GM18861 (cell line): ENCODE data around the gene NECTIN3.

Source experiments
- ATAC-seq: cut with Tn5 transposase; IDR thresholded peaks from one replicate; pipeline ENCODE4 v1.9.1; 2021; ENCODE audit not compliant: unreplicated experiment

NECTIN3 gene

DNA sequence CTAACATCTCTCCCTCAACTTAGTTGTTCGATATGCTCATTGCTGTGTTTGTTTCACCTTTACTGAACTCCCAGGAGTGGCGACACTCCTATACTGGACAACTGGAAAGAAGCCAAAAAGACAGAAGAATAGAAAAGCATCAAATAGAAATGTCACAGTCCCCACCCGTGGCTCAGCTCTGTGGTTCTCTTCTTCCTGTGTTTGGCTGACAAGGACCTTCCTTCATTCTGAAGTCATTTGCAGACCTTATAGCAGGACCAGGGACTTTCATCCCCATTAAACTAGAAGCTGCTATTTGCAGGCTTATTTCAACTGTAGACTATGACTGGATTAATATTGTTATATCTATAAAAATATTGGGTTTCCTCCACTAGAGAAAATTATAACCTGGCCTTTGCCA, 125.9 kb downstream of the NECTIN3 start:
- ATAC-seq, result no peak

GRCh38 chr3:111200027-111200426, 128.4 kb downstream of the NECTIN3 start:
- ATAC-seq, result no peak

GRCh38 chr3:111210003-111210711, 138.5 kb downstream of the NECTIN3 start:
- ATAC-seq, result peak; percentile 68

DNA sequence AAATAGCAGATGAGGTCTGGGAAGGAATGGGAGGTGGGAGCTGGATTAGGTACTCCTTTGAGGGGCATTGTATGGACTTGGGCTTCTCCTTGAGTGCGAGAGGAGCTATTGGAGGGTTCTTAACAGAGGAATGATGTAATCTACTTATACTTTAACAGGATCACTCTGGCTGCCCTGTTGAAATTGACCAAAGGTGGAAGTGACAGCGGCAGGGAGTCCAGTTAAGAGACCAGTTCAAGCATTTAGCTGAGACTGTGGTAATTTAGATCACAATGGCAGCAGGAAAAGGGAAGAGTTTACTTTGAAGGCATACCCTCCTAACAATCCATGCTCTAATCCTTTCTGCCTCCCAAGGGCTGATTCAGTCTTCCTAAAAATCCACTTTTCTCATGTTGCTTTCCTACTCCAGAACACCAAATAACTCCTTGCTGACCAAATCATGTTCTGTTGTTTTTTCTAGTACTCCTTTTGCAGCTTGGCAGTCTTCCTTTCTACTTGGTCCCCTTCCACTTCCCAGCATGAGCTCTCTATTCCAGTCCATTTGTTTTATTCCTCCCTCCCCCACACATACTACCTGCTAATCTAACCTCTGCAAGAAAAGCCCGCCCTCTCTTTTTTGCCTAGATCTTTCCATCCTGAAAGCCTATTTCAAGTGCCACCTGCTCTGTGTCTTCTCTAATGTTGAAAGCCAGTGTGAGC, 139.4 kb downstream of the NECTIN3 start:
- ATAC-seq, result no peak

GRCh38 chr3:111212511-111212910, 140.9 kb downstream of the NECTIN3 start:
- ATAC-seq, result no peak

DNA sequence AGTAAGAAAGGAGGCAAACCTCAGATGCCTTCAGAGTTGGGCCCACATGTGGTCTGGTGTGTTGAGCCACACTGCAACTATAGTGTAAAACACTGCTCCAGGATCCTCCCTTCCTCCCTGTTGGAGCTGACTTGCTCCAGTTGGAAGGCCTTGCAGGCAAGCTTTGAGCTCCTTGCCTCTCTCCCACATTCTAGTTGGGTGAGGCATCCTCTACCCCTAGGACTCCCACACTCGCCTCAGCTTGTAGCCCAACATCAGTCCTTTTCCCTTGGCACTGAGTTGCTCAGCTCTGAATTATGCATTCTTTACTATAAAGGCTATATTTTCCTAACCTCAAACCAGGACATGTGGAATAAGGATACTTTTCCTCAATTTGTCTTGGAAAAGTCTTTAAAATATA, 143.9 kb downstream of the NECTIN3 start:
- no peak for ATAC-seq

DNA sequence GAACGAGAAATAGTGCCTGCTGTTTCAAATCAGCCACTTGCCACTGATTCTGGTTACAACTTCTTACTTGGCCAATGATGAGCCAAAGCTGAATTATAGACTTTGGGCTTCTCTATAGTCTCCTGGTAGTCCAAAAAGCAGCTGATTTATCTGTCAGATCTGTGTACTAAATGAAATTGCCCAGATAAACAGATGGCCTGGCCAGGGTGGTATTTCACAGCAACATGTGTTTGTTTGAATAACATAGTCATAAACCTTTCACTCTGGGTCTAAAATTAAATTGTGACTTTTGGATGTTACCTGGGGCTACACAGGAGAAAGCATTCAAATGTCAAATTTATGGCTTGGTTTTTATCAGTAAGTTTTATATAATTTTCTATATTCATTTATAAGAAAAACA, 147.0 kb downstream of the NECTIN3 start:
- ATAC-seq, result no peak

GRCh38 chr3:111227216-111227615, 155.6 kb downstream of the NECTIN3 start:
- no peak for ATAC-seq

DNA sequence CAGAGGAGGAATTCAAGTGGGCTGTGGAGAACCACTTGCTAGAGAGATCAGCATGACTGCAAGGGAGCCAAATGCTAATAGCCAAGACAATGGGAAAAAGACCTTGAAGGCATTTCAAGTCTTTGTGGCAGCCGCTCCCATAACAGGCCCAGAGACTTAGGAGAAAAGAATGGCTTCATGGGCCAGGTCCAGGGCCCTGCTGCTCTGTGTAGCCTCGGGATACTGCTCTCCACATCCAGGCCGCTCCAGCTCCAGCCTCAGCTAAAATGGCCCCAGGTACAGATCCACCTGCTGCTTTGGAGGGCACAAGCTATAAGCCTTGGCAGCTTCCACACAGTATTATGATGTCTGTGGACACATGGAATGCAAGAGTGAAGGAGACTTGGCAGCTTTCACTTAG, 157.7 kb downstream of the NECTIN3 start:
- no peak for ATAC-seq

DNA sequence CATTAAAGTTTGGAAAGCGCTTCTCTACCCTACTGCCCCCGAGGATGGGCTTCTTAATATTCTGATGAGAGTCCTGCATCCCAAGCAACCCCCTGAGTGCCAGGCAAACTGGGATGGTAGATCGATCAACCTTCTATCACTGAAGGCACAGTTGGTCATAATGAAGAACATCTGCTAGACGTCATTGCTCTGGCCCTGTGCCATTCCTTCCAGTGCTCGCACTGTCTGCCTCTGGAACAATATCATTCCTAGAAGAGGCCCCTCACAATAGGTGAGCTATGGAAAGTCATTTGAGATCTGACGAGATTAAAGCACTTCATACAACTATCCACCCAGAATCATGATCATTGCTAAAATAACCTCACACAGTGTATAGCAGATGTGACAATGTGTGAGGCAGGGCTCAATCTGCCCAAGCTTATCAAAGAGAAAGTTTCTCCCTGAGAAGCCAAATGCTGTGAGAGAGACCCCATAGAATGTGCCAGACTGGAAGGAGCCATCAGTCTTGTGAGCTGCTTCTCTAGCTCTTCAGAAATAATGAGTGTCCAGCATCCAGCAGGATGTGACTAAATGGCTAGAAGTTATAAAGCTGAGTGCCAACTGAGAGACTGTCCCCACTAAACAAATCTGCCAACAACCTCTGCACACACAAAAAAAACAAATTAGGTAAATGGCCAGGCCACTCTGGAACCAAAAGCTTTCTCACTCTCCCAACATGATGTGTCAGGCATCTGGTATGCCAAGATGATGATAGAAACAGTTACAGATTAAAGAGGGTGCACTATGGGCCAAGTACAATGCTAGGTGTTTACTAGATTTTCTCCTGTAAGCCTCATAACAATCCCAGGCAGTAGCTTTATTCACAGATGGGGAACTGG, 165.5 kb downstream of the NECTIN3 start:
- ATAC-seq, result no peak

DNA sequence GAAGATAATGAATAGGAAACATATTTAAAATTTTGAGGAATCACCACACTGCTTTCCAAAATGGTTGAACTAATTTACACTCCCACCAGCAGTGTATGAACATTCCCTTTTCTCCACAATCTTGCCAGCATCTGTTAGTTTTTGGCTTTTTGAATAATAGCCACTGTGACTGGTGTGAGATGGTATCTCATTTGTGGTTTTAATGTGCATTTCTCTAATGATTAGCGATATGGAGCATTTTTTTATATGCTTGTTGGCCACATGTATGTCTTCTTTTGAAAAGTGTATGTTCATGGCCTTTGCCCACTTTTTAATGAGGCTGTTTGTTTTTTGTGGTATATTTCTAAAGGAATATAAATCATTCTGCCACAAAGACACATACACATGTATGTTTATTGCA, 166.3 kb downstream of the NECTIN3 start:
- no peak for ATAC-seq

DNA sequence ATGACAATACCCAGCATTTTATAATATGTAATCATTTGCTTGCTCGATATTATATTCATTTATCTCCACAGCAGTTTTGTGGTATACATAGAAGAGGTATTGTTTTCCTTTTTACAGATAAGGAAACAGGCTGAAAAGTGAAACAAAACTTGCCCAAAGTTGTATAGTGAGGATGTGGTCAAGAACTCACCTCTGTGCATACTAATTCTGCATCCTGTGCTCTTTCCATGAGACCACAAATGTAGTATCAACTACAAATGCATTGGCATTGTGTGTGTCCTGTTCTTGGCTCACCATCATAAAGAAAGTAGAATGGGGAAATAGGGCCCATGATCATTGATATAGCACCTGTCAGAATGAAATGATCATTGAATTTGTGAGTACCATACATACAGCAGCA, 167.3 kb downstream of the NECTIN3 start:
- ATAC-seq, result peak; percentile 100

- no peak for ATAC-seq
These were observed 170.3 kb downstream of the NECTIN3 start for GRCh38 chr3:111241960-111242359.
